ENCODE data around the gene STARD7. TPM values are rescaled to one million over a fixed set of nuclear protein-coding genes. Genes with fewer than 3 reads are reported as not detected.

The STARD7 gene
- total and polyA plus RNA-seq, 2 of the 13 experiments (the other 11 are each of a cell fraction or from before 2014, with no cell fraction given) = 88.2 to 300 TPM

- TF ChIP-seq CENPX (CRISPR knock-in tag; IDR thresholded peaks at IDR 0.05) = no peak
- TF ChIP-seq CBX1 (IDR thresholded peaks at IDR 0.05; ENCODE audit: low read depth) = peak; percentile 29
- TF ChIP-seq SETDB1 (CRISPR knock-in tag; IDR thresholded peaks at IDR 0.05; ENCODE audit: borderline replicate concordance) = no peak
- TF ChIP-seq ATF2 (CRISPR knock-in tag; IDR thresholded peaks at IDR 0.05) = peak; percentile 33
- no peak for TF ChIP-seq SNRNP70 (IDR thresholded peaks at IDR 0.05; ENCODE audit: low read depth, low read length)
- TF ChIP-seq CCDC6 (CRISPR knock-in tag; IDR thresholded peaks at IDR 0.05) = no peak; the same call in 1 of the 2 replicates
- 0 out of 2 replicates have a peak, but pooled peaks have one; percentile 15 for TF ChIP-seq ZNF766 (CRISPR knock-in tag; IDR thresholded peaks at IDR 0.05; ENCODE audit: borderline replicate concordance)
- TF ChIP-seq ZNF672 (CRISPR knock-in tag; IDR thresholded peaks at IDR 0.05) = no peak
- 0 out of 2 replicates have a peak, but pooled peaks have one; percentile 51 for TF ChIP-seq POLR2AphosphoS2 (IDR thresholded peaks at IDR 0.05; ENCODE audit: low read depth, low read length)
- TF ChIP-seq ZNF777 (CRISPR knock-in tag; IDR thresholded peaks at IDR 0.05) = peak; percentile 88; the same call in 1 of the 2 replicates
- TF ChIP-seq MTERF4 (CRISPR knock-in tag; IDR thresholded peaks at IDR 0.05) = peak; percentile 94; the same call in 1 of the 2 replicates
- TF ChIP-seq ZBTB3 (CRISPR knock-in tag; IDR thresholded peaks at IDR 0.05; ENCODE audit: borderline replicate concordance, low read depth) = peak; percentile 53; the same call in 1 of the 2 replicates
- TF ChIP-seq MED1 (CRISPR knock-in tag; IDR thresholded peaks at IDR 0.05) = no peak
- TF ChIP-seq ZNF468 (CRISPR knock-in tag; IDR thresholded peaks at IDR 0.05) = peak; percentile 92
- no peak for TF ChIP-seq KAT2B (IDR thresholded peaks at IDR 0.05; ENCODE audit: borderline replicate concordance, low read depth, low read length)
- no peak for TF ChIP-seq MATR3 (CRISPR knock-in tag; IDR thresholded peaks at IDR 0.05)
- TF ChIP-seq ZNF570 (CRISPR knock-in tag; IDR thresholded peaks at IDR 0.05; ENCODE audit: borderline replicate concordance) = peak; percentile 89; the same call in 1 of the 2 replicates
- TF ChIP-seq TCF7 (IDR thresholded peaks at IDR 0.05; ENCODE audit: low read depth) = no peak
- peak; percentile 94 for TF ChIP-seq ZNF709 (CRISPR knock-in tag; IDR thresholded peaks at IDR 0.05)
- TF ChIP-seq HOXA9 (CRISPR knock-in tag; IDR thresholded peaks at IDR 0.05; ENCODE audit: borderline replicate concordance) = peak; percentile 75; the same call in 1 of the 2 replicates
- TF ChIP-seq SYNCRIP (IDR thresholded peaks at IDR 0.05; ENCODE audit: insufficient read depth, low read depth, low read length) = no peak
- peak; percentile 77 for TF ChIP-seq MNT (IDR thresholded peaks at IDR 0.05)
- no peak for TF ChIP-seq PAWR (CRISPR knock-in tag; IDR thresholded peaks at IDR 0.05; ENCODE audit: borderline replicate concordance)
- no peak for TF ChIP-seq NFE2 (CRISPR knock-in tag; IDR thresholded peaks at IDR 0.05)
- peak; percentile 92; the same call in 1 of the 2 replicates for TF ChIP-seq SIN3A (IDR thresholded peaks at IDR 0.05; ENCODE audit: borderline replicate concordance, low read depth, low read length)
- TF ChIP-seq NFKB2 (CRISPR knock-in tag; IDR thresholded peaks at IDR 0.05; ENCODE audit: borderline replicate concordance) = peak; percentile 70; the same call in 1 of the 2 replicates
- TF ChIP-seq TRIM24 (CRISPR knock-in tag; IDR thresholded peaks at IDR 0.05) = no peak
- peak; percentile 34; the same call in 1 of the 2 replicates for TF ChIP-seq HCFC1 (IDR thresholded peaks at IDR 0.05; ENCODE audit: low read depth, low read length)
Observed at GRCh38 chr2:96208143-96209010, at the start of gene STARD7 (continued).
